GM18508 (cell line): ENCODE results near the gene PTPN5.
"Not testable (repeated sequence)": the region's sequence is repeated elsewhere in the genome, so short reads cannot be mapped to it uniquely, and the experiment has no call there.

ENCODE experiments used
- ATAC-seq: cut with Tn5 transposase; IDR thresholded peaks from one replicate; pipeline ENCODE4 v1.9.1; 2021; ENCODE audit warnings: moderate number of reproducible peaks; ENCODE audit not compliant: insufficient read depth, unreplicated experiment

The PTPN5 gene

GRCh38 chr11:18696638-18697225, 94.9 kb downstream of the PTPN5 start:
- no peak for ATAC-seq

- ATAC-seq, result no peak
These were observed 98.4 kb downstream of the PTPN5 start for GRCh38 chr11:18692941-18693760.

- ATAC-seq, result not testable (repeated sequence)
These were observed 100.0 kb downstream of the PTPN5 start for GRCh38 chr11:18691467-18692140.

DNA sequence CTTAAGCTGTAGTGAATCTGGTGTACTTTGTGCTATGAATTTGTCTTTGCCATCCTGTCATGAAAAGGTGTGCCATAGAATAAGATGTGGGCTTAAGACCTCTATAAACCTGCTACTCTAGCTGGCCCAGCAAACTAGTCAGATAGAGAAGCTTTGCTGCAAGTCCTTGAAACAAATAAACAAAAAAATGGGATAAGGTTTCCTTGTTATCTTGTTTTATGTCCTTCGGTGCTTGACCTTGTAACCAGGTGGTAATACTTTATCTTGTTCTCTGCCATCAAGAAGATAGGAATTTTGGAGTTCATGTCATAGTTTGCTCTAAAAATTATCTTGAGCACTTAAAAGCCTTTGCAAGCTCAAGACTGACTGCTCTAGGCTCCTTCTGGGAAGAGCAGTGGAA, 107.3 kb downstream of the PTPN5 start:
- no peak for ATAC-seq

- ATAC-seq, result no peak
These were observed 109.1 kb downstream of the PTPN5 start for GRCh38 chr11:18682466-18682865.

GRCh38 chr11:18681949-18682348, 109.6 kb downstream of the PTPN5 start:
- not testable (repeated sequence) for ATAC-seq
